H1 (cell line): ENCODE measurements around the gene CCNH.

Experiments used
- CEBPB ChIP-seq: IDR thresholded peaks from 2 replicates; pipeline ENCODE4 v1.6.1; 2012; ENCODE audit warnings: low read depth, low read length
- CTCF ChIP-seq, 3 experiments: IDR thresholded peaks; 1 replicate in 2 of 3; 2 replicates in 1 of 3; pipeline versions ENCODE4 v1.5.1 to v1.6.1; 2011; ENCODE audit warnings: low read length in 3 of 3, mild to moderate bottlenecking in 3 of 3, inconsistent platforms in 2 of 3, low read depth in 1 of 3, moderate library complexity in 1 of 3; ENCODE audit not compliant: insufficient read depth in 1 of 3; ENCODE audit errors: control extremely low read depth in 1 of 3
- EP300 ChIP-seq, 2 experiments: IDR thresholded peaks; 1 replicate in 1 of 2; 2 replicates in 1 of 2; pipeline ENCODE4 v1.6.1; 2011 to 2012; ENCODE audit warnings: low read depth in 2 of 2, low read length in 2 of 2, mild to moderate bottlenecking in 2 of 2, borderline replicate concordance in 1 of 2, inconsistent platforms in 1 of 2, moderate library complexity in 1 of 2
- EZH2 ChIP-seq: fragments of 200-600 bp; sonication (generic); IDR thresholded peaks from 2 replicates; pipeline ENCODE4 v1.7.1; 2012; ENCODE audit warnings: low read depth, mild to moderate bottlenecking, moderate library complexity, low read length, inconsistent platforms; ENCODE audit not compliant: severe bottlenecking
- FOSL1 ChIP-seq: IDR thresholded peaks from 2 replicates; pipeline ENCODE4 v1.6.1; 2011; ENCODE audit warnings: mild to moderate bottlenecking, low read depth, low read length, moderate library complexity; ENCODE audit not compliant: insufficient read depth
- GABPA ChIP-seq: IDR thresholded peaks from 2 replicates; pipeline ENCODE4 v1.6.1; 2011; ENCODE audit warnings: mild to moderate bottlenecking, low read length, moderate library complexity, borderline replicate concordance; ENCODE audit not compliant: insufficient read depth
- KDM1A ChIP-seq: fragments of 200-600, 300-600 bp; sonication (generic); IDR thresholded peaks from 2 replicates; pipeline ENCODE4 v1.7.1; 2016; ENCODE audit warnings: mild to moderate bottlenecking, low read length, borderline replicate concordance
- POLR2AphosphoS5 ChIP-seq: IDR thresholded peaks from 2 replicates; pipeline ENCODE4 v1.6.1; 2011; ENCODE audit warnings: low read depth, low read length
- RAD21 ChIP-seq, 2 experiments: IDR thresholded peaks in 1 of 2; conservative IDR thresholded peaks in 1 of 2; 2 replicates each; pipeline ENCODE4 v1.6.1; 2011; ENCODE audit warnings: low read depth in 2 of 2, low read length in 2 of 2, improper control_type of control experiment in 1 of 2, inconsistent platforms in 1 of 2, mild to moderate bottlenecking in 1 of 2, moderate library complexity in 1 of 2

- TF ChIP-seq CTCF (IDR thresholded peaks at IDR 0.05; ENCODE audit: control extremely low read depth in 1 of 3, insufficient read depth in 1 of 3, low read depth in 1 of 3, low read length in 3 of 3) (no peak), EP300 (IDR thresholded peaks at IDR 0.05; ENCODE audit: borderline replicate concordance in 1 of 2, low read depth in 2 of 2, low read length in 2 of 2) (no peak), RAD21 (IDR thresholded peaks at IDR 0.05 in 1 of 2, conservative IDR thresholded peaks at IDR 0.05 in 1 of 2; ENCODE audit: low read depth in 2 of 2, low read length in 2 of 2) (no peak), GABPA (no peak), POLR2AphosphoS5 (no peak), KDM1A (no peak), CEBPB (no peak), FOSL1 (no peak), EZH2 (no peak)
These were observed 8.4 kb downstream of the CCNH start for GRCh38 chr5:87404359-87404758.
